Measurements from ENCODE around the gene NID2.
A peak's percentile ranks its signal among the peaks of the same experiment; 100 is the strongest.

The NID2 gene

DNA sequence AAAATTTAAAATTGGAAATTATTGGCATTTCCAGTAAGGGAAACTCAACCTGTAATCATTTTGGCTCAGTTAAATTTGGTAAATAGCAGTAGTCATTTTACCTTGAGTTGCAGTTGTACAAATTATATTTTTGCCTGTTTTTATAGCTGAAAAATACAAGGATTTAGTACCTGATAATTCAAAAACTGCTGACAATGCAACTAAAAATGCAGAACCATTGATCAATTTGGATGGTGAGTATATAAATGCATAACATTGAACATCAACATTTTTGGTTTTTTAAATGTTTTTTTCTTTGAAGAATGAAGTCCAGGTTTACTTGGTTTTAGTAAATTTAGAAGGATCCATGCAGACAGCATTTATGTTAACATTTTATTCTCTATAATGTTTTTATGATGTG lies 70.5 kb downstream of the NID2 start:
- DNase-seq, result no peak

GRCh38 chr14:51996148-51996746 lies 72.6 kb downstream of the NID2 start:
- DNase-seq, result peak; percentile 41

DNA sequence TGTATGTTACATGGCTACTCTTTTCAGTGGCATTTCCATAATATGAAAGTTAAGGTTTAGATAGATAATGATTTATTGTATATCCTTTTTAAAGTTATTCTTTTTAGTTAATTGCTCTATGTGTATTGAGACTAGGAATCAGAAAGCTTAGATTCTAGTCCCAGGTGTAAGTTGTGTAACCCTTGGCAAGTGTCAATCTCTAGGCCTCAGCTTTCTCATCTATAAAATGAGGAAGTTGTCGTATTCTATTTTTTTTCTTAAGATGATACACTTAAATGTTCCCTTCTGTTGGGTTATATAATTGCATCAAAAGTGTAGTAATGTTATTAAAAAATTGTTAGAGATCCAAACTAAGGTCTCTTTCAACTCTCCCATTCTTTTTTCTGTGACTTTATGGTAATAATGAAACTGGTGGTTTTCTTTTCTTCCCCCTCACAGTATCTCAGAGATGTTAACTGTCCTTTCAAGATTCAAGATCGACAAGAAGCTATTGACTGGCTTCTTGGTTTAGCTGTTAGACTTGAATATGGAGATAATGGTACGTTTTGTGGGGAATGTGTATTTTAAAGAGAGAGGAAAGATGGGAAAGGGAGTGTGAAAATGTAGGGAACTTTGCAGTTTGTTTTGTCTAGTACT lies 75.5 kb downstream of the NID2 start:
- no peak for DNase-seq

DNA sequence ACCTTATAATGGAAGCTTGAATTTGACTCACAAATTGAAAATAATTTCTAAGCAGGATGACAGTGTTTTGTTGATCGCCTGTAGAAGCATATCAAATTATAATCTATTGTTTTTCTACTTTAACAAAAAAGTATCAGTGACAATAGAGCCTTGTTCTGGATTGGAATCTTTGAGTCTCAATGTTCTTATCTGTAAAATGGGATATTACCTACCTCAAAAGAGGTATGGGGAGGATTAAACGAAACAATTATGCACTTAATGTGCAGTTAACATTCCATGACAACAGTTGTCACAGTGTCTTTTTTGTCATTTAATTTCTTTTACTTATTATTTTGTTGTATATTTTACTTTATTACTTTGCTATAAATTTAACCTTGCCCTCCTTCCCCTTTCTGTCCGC lies 78.4 kb downstream of the NID2 start:
- DNase-seq, result no peak

GRCh38 chr14:51989293-51990234 lies 79.3 kb downstream of the NID2 start, which contains the start of gene RTRAF:
Gene RTRAF (plus strand): TSS chr14:51989546. CDS start chr14:51989640, 94 bp downstream.
- DNase-seq, result peak; percentile 91

GRCh38 chr14:51988221-51988620 lies 80.6 kb downstream of the NID2 start:
- DNase-seq, result no peak

DNA sequence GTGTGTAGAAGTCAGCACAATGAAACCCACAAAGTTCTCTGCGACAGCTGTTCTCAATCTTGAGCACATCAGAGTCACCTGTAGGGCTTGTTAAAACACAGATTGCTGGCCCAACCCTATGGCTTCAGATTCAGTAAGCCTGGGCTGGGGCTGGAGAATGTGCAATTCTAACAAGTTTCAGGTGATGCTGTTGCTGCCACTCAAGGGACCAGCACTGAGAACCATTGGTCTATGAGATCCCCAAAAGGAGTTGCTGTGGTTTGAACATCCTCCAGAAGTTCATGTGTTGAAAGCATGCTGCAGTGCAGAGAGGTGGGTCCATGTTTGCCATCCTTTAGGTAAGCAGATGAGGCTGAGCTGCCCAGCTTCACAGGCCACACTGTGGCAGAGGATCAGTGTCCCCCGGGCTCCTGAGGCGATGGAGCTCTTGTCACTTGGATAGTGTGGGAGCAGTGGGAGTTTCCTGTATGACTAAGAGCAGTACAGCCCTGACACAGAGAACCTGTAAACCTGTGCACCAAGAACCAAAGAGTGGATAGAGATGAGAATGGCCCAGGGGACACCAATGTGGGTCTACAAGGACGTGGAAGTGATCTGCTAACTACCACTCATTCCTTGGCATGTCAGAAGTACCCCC lies 87.5 kb downstream of the NID2 start:
- no peak for DNase-seq

GRCh38 chr14:51979088-51979709 lies 89.7 kb downstream of the NID2 start:
- peak; percentile 73 for DNase-seq

GRCh38 chr14:51978681-51979085 lies 90.2 kb downstream of the NID2 start:
- DNase-seq, result no peak

DNA sequence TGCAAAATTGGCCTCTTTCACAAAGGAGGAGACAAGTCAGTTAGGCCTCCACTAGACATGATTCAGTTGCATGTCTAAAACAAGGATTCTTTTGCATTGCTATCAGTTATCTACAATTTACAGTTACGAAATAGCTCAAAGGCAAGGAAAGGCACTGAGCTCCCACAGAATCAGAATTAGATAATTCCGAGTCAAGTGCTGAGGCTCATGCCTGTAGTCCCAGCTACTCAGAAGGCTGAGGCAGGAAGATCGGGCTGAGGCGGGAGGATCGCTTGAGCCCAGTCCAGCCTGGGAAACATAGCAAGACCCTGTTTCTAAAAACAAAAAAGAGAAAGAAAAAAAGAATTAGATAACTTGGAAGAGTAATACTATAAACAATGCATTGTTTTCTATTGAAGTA lies 91.8 kb downstream of the NID2 start:
- no peak for DNase-seq

- DNase-seq, result no peak
These were observed 96.3 kb downstream of the NID2 start for GRCh38 chr14:51972566-51972965.

GRCh38 chr14:51969852-51970540 lies 98.9 kb downstream of the NID2 start:
- DNase-seq, result no peak

DNA sequence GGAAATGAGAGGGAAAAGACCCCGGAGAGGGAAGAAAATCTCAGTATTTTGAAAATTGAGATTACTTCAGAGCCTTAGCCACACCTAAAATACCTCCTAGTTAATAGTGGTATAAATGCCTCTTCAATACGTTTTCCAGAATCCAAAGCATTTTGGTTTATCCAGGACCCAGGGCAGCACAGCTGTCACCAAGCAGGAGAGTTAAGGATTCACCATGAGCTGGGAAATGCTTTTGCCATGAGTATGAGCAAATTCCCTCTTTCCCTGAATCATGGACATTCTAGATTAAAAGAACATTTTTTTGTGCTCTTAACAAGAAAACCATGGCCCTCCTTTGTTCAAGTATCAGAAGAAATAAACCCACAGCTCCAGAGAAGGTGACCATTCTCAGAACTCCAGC lies 101.3 kb downstream of the NID2 start:
- DNase-seq, result no peak

DNA sequence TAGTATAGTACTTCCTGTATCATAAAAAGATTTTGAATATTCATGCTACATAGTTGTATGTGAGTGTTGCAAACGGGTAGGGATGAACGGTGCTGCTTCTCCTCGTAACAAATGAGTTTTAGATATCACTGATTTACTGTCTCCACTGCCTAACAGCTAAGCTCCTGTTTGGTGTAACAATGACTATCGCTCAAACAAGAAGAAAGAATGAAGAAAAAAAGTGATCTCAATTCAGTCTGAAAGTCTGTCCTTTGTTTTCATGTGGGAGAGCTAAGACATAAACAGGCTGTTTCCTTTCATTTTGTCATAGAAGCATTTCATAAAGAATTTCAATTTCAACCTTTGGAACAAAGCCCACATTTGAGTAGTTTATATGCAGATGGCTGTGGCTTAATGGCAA lies 105.6 kb downstream of the NID2 start:
- DNase-seq, result no peak

DNA sequence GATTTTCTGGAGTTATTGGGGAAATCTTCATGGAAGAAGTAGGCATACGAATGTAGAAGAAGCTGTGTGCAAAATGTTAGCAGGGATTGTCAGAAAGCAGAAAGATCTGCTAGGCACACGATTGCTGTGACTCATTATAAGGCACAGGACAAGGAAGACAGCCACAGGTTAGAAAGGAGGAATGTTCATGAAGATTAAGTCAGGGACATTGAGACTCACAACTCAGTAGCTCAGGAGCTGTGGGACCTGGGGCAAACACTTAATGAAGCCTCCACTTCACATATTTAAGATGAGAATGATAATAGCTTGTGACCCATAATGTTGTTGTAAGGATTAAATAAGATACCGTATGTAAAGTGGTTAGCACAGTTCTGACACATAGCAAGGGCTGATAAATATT lies 106.1 kb downstream of the NID2 start:
- no peak for DNase-seq

DNA sequence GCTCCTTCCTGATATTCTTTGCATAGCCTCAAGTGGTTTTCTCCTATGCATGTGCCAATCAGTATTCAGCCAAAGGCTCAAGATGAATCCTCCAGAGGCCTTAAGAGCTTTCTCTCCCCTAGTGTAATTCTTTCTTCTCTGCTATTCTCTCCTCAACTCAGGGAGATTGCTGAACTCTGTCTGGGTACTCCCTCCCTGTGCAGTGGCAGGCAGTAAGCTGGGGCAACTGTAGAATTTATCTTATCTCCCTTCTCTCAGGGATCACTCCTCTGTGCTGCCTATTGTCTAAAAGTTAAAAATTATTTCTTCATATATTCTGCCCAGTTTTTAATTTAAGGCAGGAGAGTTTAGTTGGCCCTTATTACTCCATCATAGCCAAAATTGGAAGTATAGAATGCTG lies 108.0 kb downstream of the NID2 start:
- DNase-seq, result no peak

GRCh38 chr14:51959928-51960327 lies 108.9 kb downstream of the NID2 start:
- no peak for DNase-seq

GRCh38 chr14:51957950-51958349 lies 110.9 kb downstream of the NID2 start:
- peak; percentile 43 for DNase-seq

Data from EL (cell line).